Measurements from ENCODE around the gene TNC.

- TF ChIP-seq CBX3 (IDR thresholded peaks at IDR 0.05; ENCODE audit: borderline replicate concordance, low read depth) (no peak), NR2F1 (conservative IDR thresholded peaks at IDR 0.05) (no peak), GATAD2B (conservative IDR thresholded peaks at IDR 0.05; ENCODE audit: low read depth) (no peak), TAF1 (IDR thresholded peaks at IDR 0.05; ENCODE audit: borderline replicate concordance, low read depth, low read length) (no peak), CTCF (IDR thresholded peaks at IDR 0.05 in 2 of 3, conservative IDR thresholded peaks at IDR 0.05 in 1 of 3; ENCODE audit: control insufficient read depth in 2 of 3, extremely low read depth in 1 of 3, insufficient read depth in 1 of 3, low read depth in 3 of 3, low read length in 3 of 3) (no peak), CREM (IDR thresholded peaks at IDR 0.05; ENCODE audit: low read depth) (no peak), CBFB (IDR thresholded peaks at IDR 0.05; ENCODE audit: low read depth) (no peak)
Observed at GRCh38 chr9:115034801-115035200, 83.2 kb downstream of the TNC start.
